Bronchial epithelial cell (primary cell): ENCODE results near the gene SLC66A2. TPM values are rescaled to one million over a fixed set of nuclear protein-coding genes. Genes with fewer than 3 reads are reported as not detected.

Experiments
- DNase-seq: peaks from one replicate; pipeline ENCODE4 v3.0.0-alpha.2; 2010; ENCODE audit warnings: low read depth
- FAIRE-seq: peaks from 2 replicates; lab custom pipeline; 2011; peaks lifted over from hg19 to GRCh38; lab: Jason Lieb, UNC
- H3K27me3 ChIP-seq: 2 replicates; pipeline ENCODE4 v1.5.1; 2011; ENCODE audit warnings: low read length; ENCODE audit not compliant: control insufficient read depth, insufficient read depth
- H3K36me3 ChIP-seq: 2 replicates; pipeline ENCODE4 v1.5.1; 2011; ENCODE audit warnings: low read length; ENCODE audit not compliant: control insufficient read depth, insufficient read depth
- H3K4me3 ChIP-seq: 2 replicates; pipeline ENCODE4 v1.5.1; 2011; ENCODE audit warnings: mild to moderate bottlenecking, low read depth, low read length, control low read depth
- CTCF ChIP-seq: IDR thresholded peaks from 2 replicates; pipeline ENCODE4 v1.5.1; 2011; ENCODE audit warnings: mild to moderate bottlenecking, moderate library complexity, low read length, control low read depth, inconsistent platforms; ENCODE audit not compliant: insufficient read depth, severe bottlenecking
- total RNA-seq: library from RNA; depleted of rRNA; stranded (reverse); fragments of >200 nt; gene quantifications from 2 replicates; pipeline ENCODE4 v1.2.1, GENCODE V29; 2014

Gene SLC66A2
- total RNA-seq, 1 donor from 2014 or later, result 60.6 TPM

- H3K36me3 ChIP-seq, result no peaks in the 10 kb centered on the region
- TF ChIP-seq CTCF, result no peak
- no peak overlapping the region for H3K4me3 ChIP-seq
- FAIRE-seq (no peak), DNase-seq (no peak)
- no peaks in the 10 kb centered on the region for H3K27me3 ChIP-seq
These were observed 75.5 kb downstream of the SLC66A2 start for GRCh38 chr18:79875931-79876461.

- FAIRE-seq (no peak), DNase-seq (no peak)
- Histone ChIP-seq H3K27me3 (no peaks in the 10 kb centered on the region), H3K36me3 (no peaks in the 10 kb centered on the region), H3K4me3 (no peak overlapping the region)
- TF ChIP-seq CTCF, result no peak
These were observed 75.9 kb downstream of the SLC66A2 start for GRCh38 chr18:79875531-79875919.

- Histone ChIP-seq H3K4me3 (no peak overlapping the region), H3K36me3 (no peaks in the 10 kb centered on the region), H3K27me3 (no peaks in the 10 kb centered on the region)
- no peak for TF ChIP-seq CTCF
- no peak for FAIRE-seq
- no peak for DNase-seq
These were observed 76.6 kb downstream of the SLC66A2 start for GRCh38 chr18:79874553-79875530.

GRCh38 chr18:79873449-79874110 is 77.9 kb downstream of the SLC66A2 start:
- no peak for TF ChIP-seq CTCF
- H3K36me3 ChIP-seq, result no peaks in the 10 kb centered on the region
- DNase-seq (no peak), FAIRE-seq (no peak)
- H3K27me3 ChIP-seq, result no peaks in the 10 kb centered on the region
- H3K4me3 ChIP-seq, result no peak overlapping the region

GRCh38 chr18:79872527-79873444 is 78.7 kb downstream of the SLC66A2 start:
- H3K27me3 ChIP-seq, result no peaks in the 10 kb centered on the region
- no peak for TF ChIP-seq CTCF
- no peak for DNase-seq

More at GRCh38 chr18:79872527-79873444, 78.7 kb downstream of the SLC66A2 start:
- FAIRE-seq, result no peak
- H3K4me3 ChIP-seq, result no peak overlapping the region
- H3K36me3 ChIP-seq, result no peaks in the 10 kb centered on the region
